GM18861 (cell line): Measurements from ENCODE around the gene PPFIA1.

ENCODE experiments used
- ATAC-seq: cut with Tn5 transposase; IDR thresholded peaks from one replicate; pipeline ENCODE4 v1.9.1; 2021; ENCODE audit not compliant: unreplicated experiment

PPFIA1 gene

DNA sequence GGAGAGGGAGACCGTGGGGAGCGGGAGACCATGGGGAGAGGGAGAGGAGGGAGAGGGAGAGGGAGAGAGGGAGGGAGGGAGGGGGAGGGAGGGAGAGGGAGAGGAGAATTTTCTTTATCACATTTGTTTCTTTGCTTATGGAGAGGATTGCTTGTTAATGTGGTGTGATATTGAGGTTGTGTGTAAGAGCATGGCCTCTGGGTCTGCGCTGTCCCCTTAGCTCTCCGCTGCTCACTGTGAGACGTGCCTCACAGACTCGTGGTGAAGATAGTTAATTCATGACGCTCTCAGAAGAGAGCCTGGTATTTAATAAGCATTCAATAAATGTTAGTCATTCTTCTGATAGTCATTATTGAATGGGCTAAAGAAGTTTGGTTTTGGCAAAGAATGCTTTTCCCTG lies 26.2 kb downstream of the PPFIA1 start:
- no peak for ATAC-seq

DNA sequence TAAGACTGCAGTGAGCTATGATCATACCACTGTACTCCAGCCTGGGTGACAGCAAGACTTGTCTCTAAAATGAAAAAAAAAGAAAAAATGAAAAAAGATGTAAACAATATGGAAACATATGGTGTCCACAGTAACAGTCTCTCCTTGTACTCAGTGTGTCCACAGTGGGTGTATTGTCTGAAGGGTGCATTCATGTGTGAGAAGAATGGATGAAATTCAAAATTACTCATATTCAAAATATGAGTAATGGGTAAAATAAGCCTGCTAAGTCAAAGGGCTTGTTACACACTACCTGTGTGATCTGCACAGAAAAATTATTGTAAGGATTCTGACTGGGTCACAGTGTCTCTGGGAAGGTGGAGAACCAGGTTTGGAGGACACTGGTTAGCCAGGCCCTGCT lies 26.9 kb downstream of the PPFIA1 start:
- ATAC-seq, result no peak

DNA sequence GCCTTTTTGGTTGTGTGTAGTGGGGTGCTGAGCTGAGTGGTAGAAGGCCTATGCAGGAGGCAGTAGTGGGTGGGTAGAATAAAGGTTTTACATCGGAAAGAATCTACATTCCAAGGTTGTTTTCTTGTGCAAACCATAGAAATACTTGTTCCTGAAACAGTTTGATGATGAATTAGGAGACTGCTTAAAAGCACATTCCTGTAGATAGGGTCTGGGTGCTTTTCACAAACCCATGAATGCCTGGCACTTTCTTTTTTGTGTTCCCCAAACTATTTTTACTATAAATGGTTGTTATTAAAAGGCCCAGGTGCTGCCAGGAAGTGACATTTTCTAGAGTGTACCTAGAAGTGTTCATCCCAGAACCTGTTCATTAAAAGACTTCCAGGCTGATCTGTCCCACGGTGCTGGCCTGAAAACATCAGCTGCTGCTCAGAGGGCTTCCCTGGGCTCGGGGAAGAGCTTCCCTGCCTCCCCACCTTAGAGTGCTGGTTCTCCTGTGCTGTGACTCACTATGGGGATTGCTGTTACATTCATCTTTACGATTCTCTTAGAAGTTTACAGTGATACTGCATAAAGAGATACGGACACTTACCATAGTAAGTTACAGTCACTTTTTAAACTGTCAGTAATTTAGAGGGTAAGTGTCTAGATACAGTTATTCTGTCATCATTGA lies 27.9 kb downstream of the PPFIA1 start:
- no peak for ATAC-seq

DNA sequence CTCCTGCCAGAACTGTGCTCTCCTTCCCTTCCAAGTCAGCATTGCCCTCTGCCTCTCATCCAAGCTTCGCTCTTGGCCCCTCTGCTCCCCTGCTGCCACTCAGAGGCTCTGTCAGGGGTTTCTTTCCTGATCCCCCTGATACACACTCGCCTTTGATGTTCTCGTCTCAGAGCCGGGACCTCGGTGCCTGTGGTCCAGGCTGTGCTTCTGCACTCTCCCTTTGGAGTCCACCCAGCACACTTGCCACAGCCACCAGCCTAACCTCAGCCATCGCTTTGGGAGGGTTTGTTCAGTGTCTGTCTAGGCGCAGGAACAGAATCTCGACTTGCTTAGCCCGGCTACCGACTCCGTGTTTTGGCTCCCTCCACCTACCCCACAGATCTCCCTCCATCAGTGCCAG lies 29.1 kb downstream of the PPFIA1 start:
- no peak for ATAC-seq

DNA sequence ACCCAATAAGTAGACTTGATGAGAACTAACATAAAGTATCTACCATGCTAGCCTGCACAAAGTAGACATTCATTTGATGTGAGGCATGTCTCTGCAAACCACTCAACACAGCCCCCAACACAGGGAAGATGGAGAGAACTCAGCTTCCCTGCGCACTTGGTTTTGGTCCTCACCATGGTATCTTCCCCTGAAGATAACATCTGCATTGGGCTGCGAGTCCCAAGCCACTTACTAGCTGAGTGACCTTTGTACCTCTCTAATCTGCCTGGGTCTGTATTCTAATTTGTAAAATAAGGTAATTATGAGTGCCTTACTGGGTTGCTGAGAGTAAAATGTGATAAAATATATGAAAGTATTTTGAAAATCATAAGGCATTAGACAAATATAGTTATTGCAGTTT lies 30.7 kb downstream of the PPFIA1 start:
- ATAC-seq, result no peak

DNA sequence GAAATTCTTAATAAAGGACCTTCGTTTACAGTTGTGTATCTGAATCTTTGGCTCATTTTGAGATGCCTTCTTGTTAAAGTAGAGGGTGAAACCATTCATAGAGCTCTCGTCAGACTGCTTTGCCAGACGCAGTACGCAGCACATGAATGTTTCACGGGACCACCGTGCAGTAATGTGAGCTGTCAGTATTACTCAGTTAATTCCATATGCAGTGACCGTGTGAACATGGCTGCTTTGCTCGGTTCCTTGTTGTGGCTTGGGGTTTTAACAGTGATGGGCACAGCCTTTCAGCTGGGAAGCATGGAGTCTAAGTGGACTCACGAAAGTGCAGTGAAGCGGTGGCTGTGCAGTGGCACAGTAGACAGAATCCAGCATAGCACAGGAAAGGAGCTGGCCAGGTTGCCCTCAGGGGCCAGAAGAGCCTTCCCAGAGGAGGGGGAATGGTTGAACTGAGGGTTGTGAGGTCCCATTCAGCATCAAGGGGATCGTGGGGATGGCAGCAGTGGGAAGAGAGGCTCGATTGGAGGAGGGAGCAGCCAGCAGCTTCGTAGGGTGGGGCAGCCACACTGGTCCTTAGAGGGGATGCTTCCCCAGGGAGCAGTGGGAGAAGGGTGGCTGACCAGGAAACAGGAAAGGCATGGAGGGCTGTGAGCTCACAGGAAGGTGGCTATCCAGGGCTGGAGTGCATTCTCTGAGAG lies 31.4 kb downstream of the PPFIA1 start:
- no peak for ATAC-seq

DNA sequence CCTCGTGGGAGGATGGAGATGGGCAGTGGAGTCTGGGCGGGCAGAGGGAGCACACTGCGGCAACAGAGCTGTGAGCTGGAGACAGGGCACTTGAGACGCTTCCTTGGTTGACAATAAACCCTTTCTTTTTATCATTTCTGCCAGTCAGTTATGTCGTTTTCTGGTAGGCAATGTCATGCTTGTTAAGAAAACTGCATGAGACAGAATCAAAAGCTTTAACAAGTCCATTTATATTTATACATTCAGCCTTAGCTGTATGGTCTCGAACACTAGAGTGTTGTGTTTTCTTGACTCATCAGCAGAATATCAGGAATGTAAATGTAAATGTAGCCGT lies 31.9 kb downstream of the PPFIA1 start:
- ATAC-seq, result no peak

DNA sequence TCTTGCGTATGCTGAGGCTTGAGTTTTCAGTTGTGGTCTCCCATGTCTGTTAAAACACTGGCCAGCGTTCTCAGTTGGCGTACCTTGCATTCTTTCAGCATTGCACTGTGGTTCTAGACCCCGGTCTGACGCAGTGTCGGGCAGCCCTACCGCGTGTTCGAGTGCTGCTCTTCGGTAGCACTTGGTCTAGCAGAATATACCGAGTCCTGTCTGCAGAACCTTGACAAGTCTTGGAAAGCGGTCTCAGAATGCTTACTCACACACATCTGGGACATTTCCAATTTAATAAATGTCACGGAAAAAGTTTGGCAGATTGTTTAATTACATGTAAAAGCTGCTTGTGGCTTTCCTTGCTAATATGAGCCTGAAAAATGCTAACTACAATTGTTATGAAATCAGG lies 32.6 kb downstream of the PPFIA1 start:
- ATAC-seq, result no peak

DNA sequence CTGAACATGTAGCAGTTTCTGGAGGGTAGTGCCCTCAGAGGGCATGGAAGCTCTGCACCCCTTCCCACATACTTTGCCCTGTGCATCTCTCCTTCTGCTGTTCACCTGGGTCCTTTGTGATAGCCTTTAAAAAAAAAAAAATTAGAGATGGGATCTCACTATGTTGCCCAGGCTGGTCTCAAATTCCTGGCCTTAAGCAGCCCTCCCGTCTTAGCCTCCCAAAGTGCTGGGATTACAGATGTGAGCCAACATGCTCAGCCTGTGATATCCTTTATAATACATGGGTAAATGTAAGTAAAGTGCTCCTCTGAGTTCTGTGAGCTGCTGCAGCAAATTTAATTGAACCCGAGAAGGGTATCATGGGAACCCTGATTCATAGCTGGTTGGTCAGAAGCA lies 33.7 kb downstream of the PPFIA1 start:
- ATAC-seq, result no peak

DNA sequence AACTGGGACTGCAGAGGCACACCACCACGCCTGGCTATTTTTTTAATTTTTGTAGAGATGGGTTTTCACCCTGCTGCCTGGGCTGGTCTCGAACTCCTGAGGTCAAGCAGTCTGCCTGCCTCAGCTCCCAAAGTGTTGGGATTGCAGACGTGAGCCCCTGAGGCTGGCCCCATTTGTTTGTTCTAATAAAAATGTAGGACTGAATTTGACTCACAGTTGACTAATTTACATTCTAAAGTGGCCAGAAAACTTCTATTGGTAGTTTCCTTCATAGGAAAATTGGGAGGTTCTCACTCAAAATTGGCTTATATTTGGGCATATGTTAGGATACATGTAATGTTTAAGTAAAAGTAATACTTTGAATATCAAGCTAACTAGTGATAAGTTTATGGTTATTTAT lies 35.0 kb downstream of the PPFIA1 start:
- ATAC-seq, result no peak

DNA sequence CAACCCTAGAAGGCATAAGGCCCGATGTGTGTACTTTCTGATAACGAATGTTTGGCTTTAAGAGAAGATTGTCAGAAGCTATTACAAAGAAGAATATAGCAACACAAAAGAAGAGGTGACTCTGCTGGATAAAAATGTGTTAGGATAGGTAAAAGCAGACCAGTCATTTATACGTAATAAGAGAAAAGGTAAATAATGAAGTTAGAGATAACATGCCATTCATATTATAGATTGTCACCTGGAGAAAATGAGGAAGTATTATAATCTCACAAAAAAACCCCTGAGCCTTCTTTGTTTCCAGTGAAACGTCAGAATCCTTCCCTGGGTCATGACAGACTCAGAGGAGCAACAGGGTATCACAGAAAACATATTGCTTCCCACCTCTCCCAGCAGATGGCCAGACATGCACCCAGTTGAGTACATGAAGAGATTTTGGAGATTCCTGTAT lies 36.1 kb downstream of the PPFIA1 start:
- ATAC-seq, result no peak

DNA sequence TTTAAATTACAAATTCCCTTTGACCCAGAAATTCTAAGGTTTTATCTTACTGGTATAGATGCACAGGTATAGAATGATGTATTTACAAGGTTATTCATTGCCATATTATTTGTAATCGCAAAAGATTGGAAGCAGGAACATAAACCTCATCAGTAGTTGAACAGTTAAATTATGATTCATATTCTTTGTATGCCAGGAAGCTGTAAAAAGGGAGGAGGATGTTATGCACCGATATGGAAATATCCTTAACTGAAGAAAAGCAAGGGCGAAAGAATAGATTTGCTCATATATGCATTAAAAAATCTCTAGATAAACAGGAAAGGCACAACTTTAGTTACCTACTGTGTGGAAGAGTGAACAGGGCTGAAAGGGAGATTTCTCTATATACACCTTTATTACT lies 36.7 kb downstream of the PPFIA1 start:
- no peak for ATAC-seq

DNA sequence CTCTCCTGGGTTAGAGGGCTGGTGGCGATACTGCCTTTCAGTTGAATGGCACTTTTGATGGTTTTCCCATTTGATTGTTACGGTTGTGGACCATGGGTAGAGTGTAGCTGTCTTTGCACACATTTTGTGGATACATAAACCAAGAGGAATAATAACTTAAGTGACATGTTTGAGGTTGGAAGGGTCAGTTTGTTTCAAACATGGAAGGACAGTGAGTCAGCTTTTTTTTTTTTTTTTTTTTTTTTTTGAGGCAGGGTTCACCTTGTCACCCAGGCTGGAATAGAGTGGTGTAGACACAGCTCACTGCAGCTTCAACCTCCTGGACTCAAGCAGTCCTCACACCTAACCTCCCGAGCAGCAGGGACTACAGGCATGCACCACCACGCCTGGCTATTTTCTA lies 41.1 kb downstream of the PPFIA1 start:
- no peak for ATAC-seq

DNA sequence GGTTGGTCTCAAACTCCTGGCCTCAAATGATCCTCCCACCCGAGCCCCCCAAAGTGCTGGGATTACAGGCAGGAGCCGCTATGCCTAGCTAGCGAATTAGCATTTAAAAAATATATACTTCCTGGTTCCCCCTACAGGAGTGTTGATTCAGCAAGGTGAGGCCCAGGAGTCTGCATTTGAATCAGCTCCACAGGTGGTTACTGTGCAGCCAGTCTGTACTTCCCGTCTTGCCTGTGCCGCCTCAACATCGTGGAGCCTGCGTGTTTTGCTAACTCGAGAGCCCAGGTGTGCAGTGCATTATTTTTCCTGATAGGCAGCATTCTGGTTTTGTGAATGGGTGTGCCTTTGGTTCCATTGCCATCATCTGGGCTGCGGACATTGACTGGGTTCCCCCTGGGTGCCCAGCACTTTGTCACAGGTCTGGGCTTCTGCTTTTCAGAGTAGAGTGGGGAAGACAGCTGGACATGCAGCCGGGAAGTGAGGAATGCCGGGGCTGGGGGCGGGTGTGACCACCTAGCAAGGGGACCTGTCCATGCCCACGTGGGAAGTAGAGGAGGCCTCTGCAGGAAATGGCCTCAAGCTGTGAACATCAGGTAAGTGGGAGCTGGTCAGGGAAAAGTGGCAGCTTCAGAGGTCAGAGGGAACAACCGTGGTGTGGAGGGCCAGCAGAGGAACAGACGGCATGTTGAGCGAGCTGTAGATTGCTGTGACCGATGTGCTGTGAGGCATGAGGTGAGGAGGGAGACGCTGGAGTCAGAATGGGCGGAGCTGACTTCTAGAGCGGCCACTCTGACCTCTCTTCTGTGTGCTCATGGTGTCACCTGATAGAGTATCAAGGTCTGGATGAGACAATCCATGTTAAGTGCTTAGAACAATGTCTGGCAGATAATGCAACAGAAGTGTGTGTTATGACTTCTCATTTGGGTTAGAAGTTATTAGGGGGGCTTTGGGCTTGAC lies 42.2 kb downstream of the PPFIA1 start:
- no peak for ATAC-seq

DNA sequence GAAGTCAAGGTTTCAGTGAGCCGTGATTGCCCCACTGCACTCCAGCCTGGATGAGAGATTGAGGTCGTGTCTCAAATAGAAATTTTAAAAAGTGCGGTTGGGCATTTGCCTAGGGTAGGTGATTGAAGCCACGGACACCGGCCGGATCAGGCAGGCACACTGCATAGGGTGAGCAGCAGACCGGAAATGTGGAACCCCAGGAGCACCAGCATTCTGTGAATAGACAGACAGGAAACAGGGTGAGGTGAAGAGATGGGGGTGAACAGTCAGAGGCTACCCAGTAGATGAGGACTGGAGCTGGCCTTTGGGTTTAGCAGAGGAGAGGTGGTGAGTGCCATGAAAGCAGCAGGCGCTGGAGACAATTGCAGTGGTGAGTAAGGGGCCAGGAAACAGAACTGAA lies 43.5 kb downstream of the PPFIA1 start:
- no peak for ATAC-seq

DNA sequence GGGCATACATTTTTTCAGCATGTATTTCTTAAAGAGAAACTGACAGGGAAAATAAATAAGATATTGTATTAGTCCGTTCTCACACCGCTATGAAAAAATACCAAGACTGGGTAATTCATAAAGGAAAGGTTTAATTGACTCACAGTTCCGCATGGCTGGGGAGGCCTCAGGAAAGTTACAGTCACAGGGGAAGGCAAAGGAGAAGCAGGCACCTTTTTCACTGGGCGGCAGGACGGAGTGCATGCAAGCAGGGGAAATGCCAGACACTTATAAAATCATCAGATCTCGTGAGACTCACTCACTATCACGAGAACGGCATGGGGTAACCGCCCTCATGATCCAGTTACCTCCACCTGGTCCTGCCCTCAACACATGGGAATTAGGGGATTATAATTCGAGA lies 44.2 kb downstream of the PPFIA1 start:
- ATAC-seq, result no peak

DNA sequence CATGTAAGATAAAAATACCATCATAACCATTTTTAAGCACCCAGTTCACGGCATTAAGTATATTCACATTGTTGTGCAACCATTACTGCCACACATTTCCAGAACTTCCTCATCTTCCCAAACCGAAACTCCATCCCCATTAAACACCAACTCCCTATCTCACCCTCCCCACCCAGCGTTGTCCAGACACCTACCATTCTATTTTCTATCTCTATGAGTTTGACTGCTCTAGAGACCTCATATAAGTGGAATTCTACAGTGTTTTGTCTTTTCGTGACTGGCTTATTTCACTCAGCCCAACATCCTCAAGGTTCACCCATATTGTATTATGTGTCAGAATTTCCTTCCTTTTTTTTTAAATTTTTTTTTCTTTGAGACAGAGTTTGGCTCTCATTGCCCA lies 45.2 kb downstream of the PPFIA1 start:
- no peak for ATAC-seq

DNA sequence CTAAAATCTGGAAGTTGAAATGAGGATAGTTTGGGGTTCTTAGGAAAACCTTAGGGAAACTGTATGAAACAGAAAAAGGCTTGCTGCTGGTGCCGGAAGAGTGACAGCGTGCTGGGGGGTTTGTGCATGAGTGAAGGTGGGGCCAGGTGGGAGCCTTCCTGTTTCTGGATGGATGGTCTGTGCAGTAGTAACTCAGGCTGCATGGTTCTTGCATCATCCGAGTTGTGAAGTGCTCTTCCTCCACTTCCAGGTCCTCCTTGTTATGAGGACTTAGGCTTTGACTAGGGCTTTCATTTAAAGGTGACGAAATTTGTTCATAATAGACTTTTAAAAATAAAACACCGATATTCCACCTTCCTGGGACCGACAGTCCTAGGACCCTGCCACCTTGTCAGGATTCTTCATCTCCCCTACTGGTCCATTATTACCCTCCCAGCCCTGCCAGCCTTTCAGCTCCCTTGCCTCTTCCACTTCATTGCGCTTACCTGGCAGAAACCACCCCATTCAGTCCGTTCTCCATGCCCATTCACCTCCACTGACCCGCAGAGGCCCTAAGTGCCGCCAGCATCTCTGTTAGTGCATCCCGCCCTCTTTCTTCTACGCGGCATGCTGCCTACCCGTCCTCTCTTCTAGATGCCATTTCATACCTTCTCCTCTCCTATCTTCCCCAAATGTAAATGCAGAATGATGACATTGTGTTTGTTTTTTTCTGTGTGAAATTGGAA lies 47.3 kb downstream of the PPFIA1 start:
- ATAC-seq, result no peak

DNA sequence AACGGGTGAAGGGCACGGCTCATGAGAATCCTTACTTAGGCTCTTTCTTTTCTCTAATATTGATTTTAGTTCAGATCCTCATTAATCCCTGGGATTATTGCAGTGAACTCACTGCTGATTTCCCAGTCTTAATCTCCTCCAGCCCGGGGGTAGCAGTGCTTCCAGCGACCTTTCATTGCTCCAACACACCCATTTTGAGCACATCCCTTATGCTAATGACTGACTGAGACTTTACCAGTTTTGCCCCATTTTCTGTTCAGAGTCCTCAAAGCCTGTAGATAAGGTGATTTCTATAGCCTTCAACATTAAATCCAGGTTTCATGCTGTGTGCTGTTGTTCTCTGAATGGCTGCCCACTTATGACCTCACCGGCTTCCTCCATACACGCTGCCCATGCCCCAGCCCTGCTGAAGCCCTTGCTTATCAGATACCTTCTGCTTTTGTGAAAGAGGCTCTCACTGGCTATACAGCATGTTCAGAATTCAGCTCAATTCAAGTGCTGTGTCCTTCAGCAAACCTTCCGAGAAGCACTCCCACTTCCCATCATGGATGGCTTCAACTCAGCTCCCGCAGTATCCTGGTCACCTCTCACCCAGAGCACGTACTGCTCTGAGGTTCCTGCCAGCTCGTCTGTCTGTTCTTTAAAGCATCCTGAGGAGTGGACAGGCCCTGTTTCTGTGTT lies 49.0 kb downstream of the PPFIA1 start:
- no peak for ATAC-seq

DNA sequence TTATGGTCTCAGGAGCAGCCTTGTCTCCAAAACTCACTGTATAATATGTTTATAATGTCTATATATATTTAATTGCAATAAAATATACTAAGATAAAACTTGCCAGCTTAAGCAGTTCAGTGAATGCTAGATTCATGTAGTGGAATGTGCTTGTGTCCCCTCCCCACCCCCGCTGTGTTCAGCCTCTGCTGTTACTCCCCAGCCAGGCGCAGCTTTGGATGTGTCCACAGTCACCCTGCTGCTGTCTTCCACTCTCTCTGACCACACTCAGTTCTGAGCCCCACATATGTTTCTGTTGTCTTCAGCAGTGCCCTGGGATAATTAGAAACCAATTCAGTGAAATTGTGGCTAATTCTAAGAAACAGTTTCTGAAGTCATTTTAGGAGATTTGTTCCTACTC lies 52.2 kb downstream of the PPFIA1 start:
- no peak for ATAC-seq

DNA sequence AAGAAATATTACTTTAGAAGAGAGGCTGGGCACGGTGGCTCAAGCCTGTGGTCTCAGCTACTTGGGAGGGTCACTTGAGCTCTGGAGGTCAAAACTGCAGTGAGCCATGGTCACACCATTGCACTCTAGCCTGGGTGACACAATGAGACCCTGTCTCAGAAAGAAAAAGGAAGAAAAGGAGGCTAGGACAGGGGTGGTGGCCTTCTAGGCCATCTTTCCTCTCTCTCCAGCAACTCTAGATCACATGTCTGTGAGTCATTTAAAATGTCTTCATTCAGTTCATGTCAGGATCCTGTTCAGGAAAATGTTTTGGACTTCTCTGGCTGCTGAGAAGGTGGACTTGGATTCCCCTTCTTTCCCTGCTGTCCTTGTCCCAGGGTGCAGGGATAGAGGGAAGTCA lies 53.3 kb downstream of the PPFIA1 start:
- no peak for ATAC-seq
